Muscle layer of colon (tissue), 2 donors: ENCODE measurements around the gene KCTD15.
A peak's percentile ranks its signal among the peaks of the same experiment; 100 is the strongest.

Experiments
- H3K27ac ChIP-seq: one replicate; pipeline ENCODE4 v1.7.0; 2013; ENCODE audit warnings: low read depth, mild to moderate bottlenecking, low read length, moderate library complexity
- H3K27me3 ChIP-seq, 2 donors: one replicate each; pipeline ENCODE4 v1.7.0; 2013; ENCODE audit warnings: low read length in 2 of 2, mild to moderate bottlenecking in 2 of 2; ENCODE audit not compliant: insufficient read depth in 2 of 2, control insufficient read depth in 1 of 2
- H3K36me3 ChIP-seq: one replicate; pipeline ENCODE4 v1.7.0; 2013; ENCODE audit warnings: mild to moderate bottlenecking, low read length; ENCODE audit not compliant: insufficient read depth
- H3K4me1 ChIP-seq: one replicate; pipeline ENCODE4 v1.7.0; 2013; ENCODE audit warnings: mild to moderate bottlenecking, low read length; ENCODE audit not compliant: insufficient read depth
- H3K4me3 ChIP-seq, 2 donors: one replicate each; pipeline ENCODE4 v1.7.0; 2013; ENCODE audit warnings: low read length in 2 of 2, low read depth in 1 of 2, mild to moderate bottlenecking in 1 of 2, moderate library complexity in 1 of 2
- H3K9ac ChIP-seq: one replicate; pipeline ENCODE4 v1.7.0; 2013; ENCODE audit warnings: low read length
- H3K9me3 ChIP-seq: one replicate; pipeline ENCODE4 v1.7.0; 2013; ENCODE audit warnings: mild to moderate bottlenecking, low read length
- donor health status: abdominal sarcoma.
- donor health status: Adenocarcinoma of cecum.

Gene KCTD15

GRCh38 chr19:33800012-33800680 is 3.5 kb downstream of the KCTD15 start:
- H3K9ac ChIP-seq: peak overlapping the region; percentile 29
- H3K9me3 ChIP-seq: no peaks in the 10 kb centered on the region
- H3K4me3 ChIP-seq: peak overlapping the region in 1 of 2 donors; percentile 68
- peaks cover 38% of the 10 kb centered on the region for H3K36me3 ChIP-seq
- peaks cover 31% of the 10 kb centered on the region for H3K4me1 ChIP-seq
- H3K27me3 ChIP-seq: no peaks in the 10 kb centered on the region
- peak overlapping the region; percentile 24 for H3K27ac ChIP-seq

GRCh38 chr19:33801411-33801810 is 4.7 kb downstream of the KCTD15 start:
- H3K27ac ChIP-seq: no peak overlapping the region
- peaks cover 35% of the 10 kb centered on the region for H3K4me1 ChIP-seq
- H3K9me3 ChIP-seq: no peaks in the 10 kb centered on the region
- no peaks in the 10 kb centered on the region for H3K27me3 ChIP-seq
- H3K4me3 ChIP-seq: no peak overlapping the region
- H3K9ac ChIP-seq: no peak overlapping the region
- peaks cover 38% of the 10 kb centered on the region for H3K36me3 ChIP-seq

GRCh38 chr19:33802001-33802400 is 5.3 kb downstream of the KCTD15 start:
- no peak overlapping the region for H3K27ac ChIP-seq
- H3K9ac ChIP-seq: no peak overlapping the region
- no peak overlapping the region for H3K4me3 ChIP-seq
- no peaks in the 10 kb centered on the region for H3K9me3 ChIP-seq
- no peaks in the 10 kb centered on the region for H3K27me3 ChIP-seq
- peaks cover 35% of the 10 kb centered on the region for H3K4me1 ChIP-seq
- peaks cover 44% of the 10 kb centered on the region for H3K36me3 ChIP-seq

- Histone ChIP-seq H3K27ac (no peak overlapping the region), H3K36me3 (peaks cover 50% of the 10 kb centered on the region)
Measured at GRCh38 chr19:33802801-33803200, 6.1 kb downstream of the KCTD15 start.

GRCh38 chr19:33803383-33803782 is 6.7 kb downstream of the KCTD15 start:
- no peak overlapping the region for H3K27ac ChIP-seq
- peaks cover 35% of the 10 kb centered on the region for H3K4me1 ChIP-seq
- no peak overlapping the region for H3K9ac ChIP-seq

More at GRCh38 chr19:33802801-33803200, 6.1 kb downstream of the KCTD15 start:
- H3K4me3 ChIP-seq: no peak overlapping the region
- H3K9ac ChIP-seq: no peak overlapping the region
- no peaks in the 10 kb centered on the region for H3K9me3 ChIP-seq
- no peaks in the 10 kb centered on the region for H3K27me3 ChIP-seq
- peaks cover 35% of the 10 kb centered on the region for H3K4me1 ChIP-seq

GRCh38 chr19:33804021-33804799 is 7.5 kb downstream of the KCTD15 start:
- H3K4me3 ChIP-seq: no peak overlapping the region
- no peaks in the 10 kb centered on the region for H3K27me3 ChIP-seq
- peaks cover 35% of the 10 kb centered on the region for H3K4me1 ChIP-seq
- peak overlapping the region; percentile 48 for H3K27ac ChIP-seq
- H3K36me3 ChIP-seq: peaks cover 59% of the 10 kb centered on the region
- H3K9me3 ChIP-seq: no peaks in the 10 kb centered on the region
- H3K9ac ChIP-seq: no peak overlapping the region

More at GRCh38 chr19:33803383-33803782, 6.7 kb downstream of the KCTD15 start:
- Histone ChIP-seq H3K27me3 (no peaks in the 10 kb centered on the region), H3K9me3 (no peaks in the 10 kb centered on the region), H3K4me3 (no peak overlapping the region), H3K36me3 (peaks cover 56% of the 10 kb centered on the region)

GRCh38 chr19:33805313-33805712 is 8.6 kb downstream of the KCTD15 start:
- no peaks in the 10 kb centered on the region for H3K9me3 ChIP-seq
- no peak overlapping the region for H3K27ac ChIP-seq
- H3K4me3 ChIP-seq: no peak overlapping the region
- no peak overlapping the region for H3K9ac ChIP-seq
- H3K36me3 ChIP-seq: peaks cover 59% of the 10 kb centered on the region
- H3K4me1 ChIP-seq: peaks cover 25% of the 10 kb centered on the region
- no peaks in the 10 kb centered on the region for H3K27me3 ChIP-seq

GRCh38 chr19:33805840-33806433 is 9.3 kb downstream of the KCTD15 start:
- peaks cover 54% of the 10 kb centered on the region for H3K36me3 ChIP-seq
- H3K27ac ChIP-seq: no peak overlapping the region
- H3K4me3 ChIP-seq: no peak overlapping the region
- H3K9me3 ChIP-seq: no peaks in the 10 kb centered on the region
- H3K9ac ChIP-seq: no peak overlapping the region
- H3K27me3 ChIP-seq: no peaks in the 10 kb centered on the region
- H3K4me1 ChIP-seq: peaks cover 23% of the 10 kb centered on the region

- peaks cover 49% of the 10 kb centered on the region for H3K36me3 ChIP-seq
- no peaks in the 10 kb centered on the region for H3K9me3 ChIP-seq
- H3K27ac ChIP-seq: no peak overlapping the region
- peaks cover 22% of the 10 kb centered on the region for H3K4me1 ChIP-seq
- H3K9ac ChIP-seq: no peak overlapping the region
- H3K4me3 ChIP-seq: no peak overlapping the region
- H3K27me3 ChIP-seq: no peaks in the 10 kb centered on the region
Measured at GRCh38 chr19:33806434-33806881, 9.8 kb downstream of the KCTD15 start.

- H3K4me1 ChIP-seq: peaks cover 18% of the 10 kb centered on the region
- no peaks in the 10 kb centered on the region for H3K27me3 ChIP-seq
- no peak overlapping the region for H3K4me3 ChIP-seq
- no peak overlapping the region for H3K27ac ChIP-seq
- H3K9me3 ChIP-seq: no peaks in the 10 kb centered on the region
- H3K9ac ChIP-seq: no peak overlapping the region
- peaks cover 49% of the 10 kb centered on the region for H3K36me3 ChIP-seq
Measured at GRCh38 chr19:33808399-33808798, 11.7 kb downstream of the KCTD15 start.

- no peaks in the 10 kb centered on the region for H3K9me3 ChIP-seq
- H3K36me3 ChIP-seq: peaks cover 37% of the 10 kb centered on the region
- H3K4me1 ChIP-seq: peaks cover 9% of the 10 kb centered on the region
- no peaks in the 10 kb centered on the region for H3K27me3 ChIP-seq
- no peak overlapping the region for H3K9ac ChIP-seq
- no peak overlapping the region for H3K4me3 ChIP-seq
- H3K27ac ChIP-seq: no peak overlapping the region
Measured at GRCh38 chr19:33809960-33810359, 13.3 kb downstream of the KCTD15 start.
